Activated CD4-positive, alpha-beta T cell treated with anti-CD3 and anti-CD28 coated beads, Interleukin-2, amount 50 U/mL, for 1 hour (primary cell): ENCODE results near the gene SYT13.

Experiments used
- DNase-seq: peaks from one replicate; pipeline ENCODE4 v3.0.0-alpha.2; 2020

SYT13 gene, protein sequence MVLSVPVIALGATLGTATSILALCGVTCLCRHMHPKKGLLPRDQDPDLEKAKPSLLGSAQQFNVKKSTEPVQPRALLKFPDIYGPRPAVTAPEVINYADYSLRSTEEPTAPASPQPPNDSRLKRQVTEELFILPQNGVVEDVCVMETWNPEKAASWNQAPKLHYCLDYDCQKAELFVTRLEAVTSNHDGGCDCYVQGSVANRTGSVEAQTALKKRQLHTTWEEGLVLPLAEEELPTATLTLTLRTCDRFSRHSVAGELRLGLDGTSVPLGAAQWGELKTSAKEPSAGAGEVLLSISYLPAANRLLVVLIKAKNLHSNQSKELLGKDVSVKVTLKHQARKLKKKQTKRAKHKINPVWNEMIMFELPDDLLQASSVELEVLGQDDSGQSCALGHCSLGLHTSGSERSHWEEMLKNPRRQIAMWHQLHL

GRCh38 chr11:45285930-45286632 lies at the start of gene SYT13:
SYT13 (minus strand) TSS chr11:45286341; CDS start chr11:45286207, 134 bp downstream.
- DNase-seq = no peak

- DNase-seq = no peak
Observed at GRCh38 chr11:45335434-45335833, 49.3 kb upstream of the SYT13 start.

- DNase-seq = no peak
Observed at GRCh38 chr11:45334836-45335235, 48.7 kb upstream of the SYT13 start.

DNA sequence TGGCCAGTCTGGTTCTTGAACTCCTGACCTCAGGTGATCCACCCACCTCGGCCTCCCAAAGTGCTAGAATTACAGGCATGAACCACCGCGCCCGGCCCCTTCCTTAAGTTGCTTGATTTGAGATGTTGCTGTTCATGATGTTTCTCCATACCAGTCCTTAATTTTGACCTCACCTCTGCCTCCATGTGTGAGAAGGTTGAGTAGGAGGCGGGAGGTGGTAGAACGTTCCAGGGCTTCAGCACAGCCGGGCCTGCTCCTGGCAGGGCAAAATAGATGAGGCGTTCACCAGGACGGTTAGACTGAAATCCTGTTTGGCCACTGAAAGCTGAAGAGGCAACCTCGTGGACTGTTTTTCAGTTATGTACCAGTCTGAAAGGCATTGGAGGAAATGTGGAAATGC lies 48.3 kb upstream of the SYT13 start:
- no peak for DNase-seq

DNA sequence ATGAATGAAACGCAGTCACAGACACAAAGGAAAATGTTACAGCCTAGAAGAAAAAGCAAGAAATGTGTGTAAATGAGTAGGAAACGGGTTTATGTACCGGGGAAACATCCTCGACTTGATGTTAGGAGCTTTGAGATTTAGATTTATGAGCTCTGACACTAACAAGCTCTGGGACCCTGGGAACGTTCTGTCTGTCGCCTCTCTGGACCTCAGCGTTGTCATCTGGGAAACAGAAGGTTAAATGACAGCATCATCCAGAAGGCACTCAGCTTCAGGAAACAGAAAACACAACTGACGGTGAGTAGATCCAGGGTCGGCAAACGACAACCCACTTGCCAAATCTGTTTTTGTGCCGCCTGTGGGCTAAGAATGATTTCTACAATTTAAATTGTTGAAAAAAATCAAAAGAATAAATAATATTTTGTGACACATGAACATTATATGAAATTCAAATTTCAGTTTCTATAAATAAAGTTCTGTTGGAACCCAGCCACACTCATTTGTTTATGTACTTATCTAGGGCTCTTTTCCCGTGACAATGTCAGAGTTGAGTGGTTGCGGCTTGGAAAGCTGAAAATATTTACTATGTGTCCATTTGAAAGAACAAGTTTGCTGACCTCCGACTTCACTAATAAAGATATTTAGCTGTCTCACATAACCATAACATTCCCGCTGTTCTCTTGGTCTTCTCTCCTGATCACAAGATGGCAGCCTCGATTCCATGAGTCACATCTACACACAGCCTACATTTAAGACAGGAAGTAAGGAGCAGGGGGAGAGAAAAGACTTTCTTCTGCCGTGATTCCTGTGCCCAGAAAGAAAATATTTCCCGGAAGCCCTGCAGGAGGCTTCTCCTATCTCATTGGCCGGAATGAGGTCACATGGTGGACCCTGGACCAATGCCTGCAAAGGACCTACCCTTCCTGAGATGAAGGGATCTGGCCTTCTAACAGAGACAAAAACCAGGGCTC lies 47.1 kb upstream of the SYT13 start:
- no peak for DNase-seq

- peak; percentile 36 for DNase-seq
Observed at GRCh38 chr11:45332276-45332934, 46.3 kb upstream of the SYT13 start.

DNA sequence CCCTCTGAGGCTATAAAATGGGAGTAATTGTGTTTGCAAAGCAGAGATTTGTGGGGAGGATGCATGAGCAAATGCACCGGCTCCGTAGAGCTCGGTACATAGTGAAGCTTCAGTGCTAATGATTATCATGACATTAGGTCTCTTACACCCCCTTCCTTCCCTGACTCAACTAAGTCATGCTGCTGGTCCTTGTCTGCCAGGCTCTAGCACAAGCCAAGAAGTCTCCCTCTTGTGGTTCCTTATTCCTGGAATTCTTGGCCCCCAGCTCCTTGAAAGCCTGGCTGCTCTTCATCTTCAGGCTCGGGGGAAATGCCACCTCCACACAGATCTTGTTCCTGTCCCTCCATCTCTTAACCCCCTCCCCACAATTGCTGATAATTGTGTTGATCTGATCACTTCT lies 45.7 kb upstream of the SYT13 start:
- no peak for DNase-seq

DNA sequence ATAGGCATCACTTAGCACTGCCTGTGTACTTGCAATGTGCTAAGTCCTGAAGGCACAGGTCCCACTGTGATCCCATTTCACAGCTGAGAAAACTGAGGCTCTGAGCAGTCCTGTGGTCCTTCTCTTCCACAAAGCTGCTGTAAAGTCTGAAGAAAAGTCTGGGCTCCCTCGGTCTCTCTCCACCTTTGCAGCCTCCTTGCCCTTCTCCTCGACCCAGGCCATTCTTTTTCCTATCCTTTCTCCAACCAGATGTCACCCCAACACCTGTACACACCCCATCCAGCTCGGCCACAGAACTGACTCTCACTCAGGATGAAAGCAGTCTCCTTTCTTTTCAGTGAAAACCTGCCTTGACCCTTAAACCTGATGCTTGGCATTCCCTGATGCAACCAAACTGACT lies 42.6 kb upstream of the SYT13 start:
- DNase-seq = no peak

DNA sequence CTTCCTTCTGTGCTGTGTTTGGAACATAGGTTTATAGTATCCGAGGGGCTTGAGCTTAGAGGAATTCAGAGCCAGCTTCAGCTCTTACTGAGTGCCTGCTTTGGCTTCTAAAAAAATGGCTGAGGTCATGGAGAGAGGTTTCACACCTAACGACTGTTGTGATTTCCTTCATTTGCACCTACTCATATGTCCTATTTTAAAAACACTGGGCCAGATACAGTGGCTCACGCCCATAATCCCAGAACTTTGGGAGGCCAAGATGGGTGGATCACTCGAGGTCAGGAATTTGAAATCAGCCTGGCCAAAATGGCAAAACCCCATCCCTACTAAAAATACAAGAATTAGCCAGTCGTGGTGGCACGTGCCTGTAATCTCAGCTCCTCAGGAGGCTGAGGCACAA lies 38.3 kb upstream of the SYT13 start:
- no peak for DNase-seq

DNA sequence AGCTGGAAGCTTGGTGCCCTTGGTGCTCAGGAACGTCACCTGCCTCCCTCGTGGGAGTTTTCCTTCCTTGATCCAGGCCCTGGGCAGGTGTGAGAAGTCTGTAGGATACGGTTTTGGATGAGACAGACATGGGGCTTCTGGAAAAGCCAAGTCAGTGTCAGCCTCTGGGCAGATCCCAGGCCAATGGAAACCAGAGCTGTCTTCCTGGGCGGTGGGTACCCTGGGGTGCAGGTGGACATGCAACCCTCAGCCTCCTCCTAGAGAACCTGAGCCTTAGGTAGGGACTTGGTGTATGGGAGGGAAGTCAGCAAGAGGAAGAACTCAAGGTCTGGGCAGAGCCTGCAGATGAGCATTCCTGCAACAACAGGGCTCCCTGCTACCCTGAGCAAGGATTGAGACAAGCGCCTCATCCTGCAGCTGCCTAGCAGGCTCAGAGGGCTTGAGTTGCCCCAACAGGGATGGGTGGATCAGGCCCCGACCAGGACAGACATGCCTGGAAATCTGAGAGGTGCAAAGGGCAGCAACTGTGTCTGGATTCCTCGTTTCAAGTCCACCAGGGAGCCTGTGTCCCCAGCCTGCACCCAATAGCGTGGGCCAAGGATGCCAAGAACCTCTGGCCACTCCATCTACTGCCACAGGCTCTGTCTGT lies 37.6 kb upstream of the SYT13 start:
- no peak for DNase-seq

- DNase-seq = no peak
Observed at GRCh38 chr11:45322891-45323600, 36.9 kb upstream of the SYT13 start.

- DNase-seq = no peak
Observed at GRCh38 chr11:45322111-45322705, 36.1 kb upstream of the SYT13 start.

- no peak for DNase-seq
Observed at GRCh38 chr11:45321669-45322068, 35.5 kb upstream of the SYT13 start.

GRCh38 chr11:45321031-45321595 lies 35.0 kb upstream of the SYT13 start:
- DNase-seq = no peak

- DNase-seq = no peak
Observed at GRCh38 chr11:45320371-45320770, 34.2 kb upstream of the SYT13 start.

- DNase-seq = no peak
Observed at GRCh38 chr11:45319077-45319476, 32.9 kb upstream of the SYT13 start.

GRCh38 chr11:45318516-45318915 lies 32.4 kb upstream of the SYT13 start:
- DNase-seq = no peak

- no peak for DNase-seq
Observed at GRCh38 chr11:45316258-45316657, 30.1 kb upstream of the SYT13 start.

DNA sequence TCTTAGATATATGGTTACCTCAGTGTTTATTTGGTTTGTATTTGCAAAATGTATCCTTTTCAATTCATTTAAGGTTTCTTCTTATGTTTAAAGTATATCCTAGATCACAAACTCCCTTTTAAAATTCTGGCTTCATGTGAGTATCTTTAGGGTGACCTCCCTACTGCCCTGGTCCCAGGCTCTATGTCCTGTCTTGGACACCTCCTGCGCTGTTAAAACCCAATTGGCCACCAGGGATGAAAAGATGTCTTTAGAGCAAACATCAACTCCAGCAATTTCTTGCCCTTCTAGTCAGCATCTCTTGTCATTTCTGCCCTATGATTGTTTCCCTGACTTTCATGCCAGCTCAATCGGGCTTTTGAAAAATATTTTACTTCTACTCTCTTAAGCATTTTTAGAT lies 28.8 kb upstream of the SYT13 start:
- DNase-seq = no peak

DNA sequence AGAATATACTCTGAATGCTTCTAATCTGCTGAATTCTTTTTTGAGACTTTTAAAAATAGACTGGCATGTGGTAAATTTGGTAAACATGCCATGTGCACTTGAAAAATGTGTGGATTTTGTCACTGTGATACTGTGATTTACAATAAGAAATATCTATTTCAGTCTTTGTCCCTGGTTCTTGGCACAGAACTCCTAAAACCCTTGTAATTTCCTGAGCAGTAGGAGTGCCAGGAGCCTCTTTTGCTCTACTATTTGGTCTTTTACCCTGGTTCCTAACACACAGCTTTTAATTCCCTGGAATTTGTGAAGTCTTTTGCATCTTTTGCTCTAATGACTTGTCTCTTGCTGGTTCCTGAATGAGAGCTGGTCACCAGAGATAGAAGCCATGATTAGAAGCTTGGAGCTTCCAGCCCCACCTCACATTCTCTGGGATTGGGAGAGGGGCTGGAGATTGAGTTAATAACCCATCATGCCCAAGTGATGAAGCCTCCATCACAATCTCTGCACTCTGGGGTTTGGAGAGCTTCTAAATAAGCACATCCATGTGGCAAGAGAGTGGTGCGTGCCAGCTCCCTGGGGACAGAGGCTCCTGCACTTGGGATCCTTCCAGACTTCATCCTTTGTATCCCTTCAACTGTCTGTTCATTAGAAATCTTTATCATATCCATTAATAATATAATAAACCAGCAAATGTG lies 27.2 kb upstream of the SYT13 start:
- no peak for DNase-seq
